ENCODE data around the gene SNTA1.

DNA sequence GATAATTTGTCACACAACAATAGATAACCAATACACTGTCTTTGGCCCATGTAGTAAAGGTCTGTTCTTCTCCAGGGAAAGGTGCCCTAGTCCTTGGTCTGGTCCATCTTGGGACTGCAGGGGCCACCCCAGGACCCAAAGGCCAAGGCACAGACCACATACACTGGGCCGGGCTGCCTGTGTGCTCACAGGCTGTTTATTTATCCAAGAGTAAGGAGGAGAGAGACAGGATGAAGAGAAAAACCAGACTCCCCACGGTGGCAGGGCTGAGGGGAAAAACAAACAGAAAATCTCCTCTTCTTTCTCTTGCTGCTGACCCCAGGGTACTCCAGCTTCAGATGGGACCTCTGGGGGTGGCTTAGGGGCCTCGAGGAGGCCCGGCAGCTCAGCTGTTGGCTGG, 35.8 kb downstream of the SNTA1 start:
- TF ChIP-seq, protein P1, sequence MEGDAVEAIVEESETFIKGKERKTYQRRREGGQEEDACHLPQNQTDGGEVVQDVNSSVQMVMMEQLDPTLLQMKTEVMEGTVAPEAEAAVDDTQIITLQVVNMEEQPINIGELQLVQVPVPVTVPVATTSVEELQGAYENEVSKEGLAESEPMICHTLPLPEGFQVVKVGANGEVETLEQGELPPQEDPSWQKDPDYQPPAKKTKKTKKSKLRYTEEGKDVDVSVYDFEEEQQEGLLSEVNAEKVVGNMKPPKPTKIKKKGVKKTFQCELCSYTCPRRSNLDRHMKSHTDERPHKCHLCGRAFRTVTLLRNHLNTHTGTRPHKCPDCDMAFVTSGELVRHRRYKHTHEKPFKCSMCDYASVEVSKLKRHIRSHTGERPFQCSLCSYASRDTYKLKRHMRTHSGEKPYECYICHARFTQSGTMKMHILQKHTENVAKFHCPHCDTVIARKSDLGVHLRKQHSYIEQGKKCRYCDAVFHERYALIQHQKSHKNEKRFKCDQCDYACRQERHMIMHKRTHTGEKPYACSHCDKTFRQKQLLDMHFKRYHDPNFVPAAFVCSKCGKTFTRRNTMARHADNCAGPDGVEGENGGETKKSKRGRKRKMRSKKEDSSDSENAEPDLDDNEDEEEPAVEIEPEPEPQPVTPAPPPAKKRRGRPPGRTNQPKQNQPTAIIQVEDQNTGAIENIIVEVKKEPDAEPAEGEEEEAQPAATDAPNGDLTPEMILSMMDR (IDR thresholded peaks at IDR 0.05 in 2 of 3, conservative IDR thresholded peaks at IDR 0.05 in 1 of 3; ENCODE audit: borderline replicate concordance in 1 of 3, insufficient read depth in 1 of 3, low read depth in 2 of 3, low read length in 2 of 3): no peak
- TF ChIP-seq EZH2 (IDR thresholded peaks at IDR 0.05): no peak
- TF ChIP-seq POLR2A (IDR thresholded peaks at IDR 0.05; ENCODE audit: borderline replicate concordance, extremely low read depth, insufficient read depth, insufficient read length): no peak
- no peak for TF ChIP-seq ZNF274 (IDR thresholded peaks at IDR 0.05; ENCODE audit: low read depth, low read length)
- TF ChIP-seq POLR2AphosphoS5 (IDR thresholded peaks at IDR 0.05; ENCODE audit: low read depth, low read length): no peak
- no peak for TF ChIP-seq RAD21 (IDR thresholded peaks at IDR 0.05; ENCODE audit: low read depth)
- TF ChIP-seq, protein P2, sequence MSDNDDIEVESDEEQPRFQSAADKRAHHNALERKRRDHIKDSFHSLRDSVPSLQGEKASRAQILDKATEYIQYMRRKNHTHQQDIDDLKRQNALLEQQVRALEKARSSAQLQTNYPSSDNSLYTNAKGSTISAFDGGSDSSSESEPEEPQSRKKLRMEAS (IDR thresholded peaks at IDR 0.05): no peak
- TF ChIP-seq YY1 (IDR thresholded peaks at IDR 0.05; ENCODE audit: extremely low read depth, insufficient replicate concordance, low read depth, low read length): no peak
- no peak for TF ChIP-seq CEBPB (IDR thresholded peaks at IDR 0.05; ENCODE audit: low read depth)
- no peak for TF ChIP-seq SRF (IDR thresholded peaks at IDR 0.05; ENCODE audit: low read depth)
- TF ChIP-seq, protein P3, sequence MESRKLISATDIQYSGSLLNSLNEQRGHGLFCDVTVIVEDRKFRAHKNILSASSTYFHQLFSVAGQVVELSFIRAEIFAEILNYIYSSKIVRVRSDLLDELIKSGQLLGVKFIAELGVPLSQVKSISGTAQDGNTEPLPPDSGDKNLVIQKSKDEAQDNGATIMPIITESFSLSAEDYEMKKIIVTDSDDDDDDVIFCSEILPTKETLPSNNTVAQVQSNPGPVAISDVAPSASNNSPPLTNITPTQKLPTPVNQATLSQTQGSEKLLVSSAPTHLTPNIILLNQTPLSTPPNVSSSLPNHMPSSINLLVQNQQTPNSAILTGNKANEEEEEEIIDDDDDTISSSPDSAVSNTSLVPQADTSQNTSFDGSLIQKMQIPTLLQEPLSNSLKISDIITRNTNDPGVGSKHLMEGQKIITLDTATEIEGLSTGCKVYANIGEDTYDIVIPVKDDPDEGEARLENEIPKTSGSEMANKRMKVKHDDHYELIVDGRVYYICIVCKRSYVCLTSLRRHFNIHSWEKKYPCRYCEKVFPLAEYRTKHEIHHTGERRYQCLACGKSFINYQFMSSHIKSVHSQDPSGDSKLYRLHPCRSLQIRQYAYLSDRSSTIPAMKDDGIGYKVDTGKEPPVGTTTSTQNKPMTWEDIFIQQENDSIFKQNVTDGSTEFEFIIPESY (IDR thresholded peaks at IDR 0.05; ENCODE audit: extremely low read depth, insufficient replicate concordance, low read length): no peak
- TF ChIP-seq JUND (IDR thresholded peaks at IDR 0.05): no peak
- no peak for TF ChIP-seq SP1 (IDR thresholded peaks at IDR 0.05; ENCODE audit: low read depth)

All from HCT116 (cell line).